Lower lobe of right lung (tissue), 2 donors: ENCODE measurements around the gene AOC1. TPM values are rescaled to one million over a fixed set of nuclear protein-coding genes. Genes with fewer than 3 reads are reported as not detected.
A peak's percentile ranks its signal among the peaks of the same experiment; 100 is the strongest.

Experiments
- ATAC-seq, 2 donors: fragments of 200-7000 bp; cut with Tn5 transposase; one replicate each; pipeline ENCODE4 v1.9.1; 2020 to 2022; ENCODE audit warnings: mild to moderate bottlenecking in 2 of 2, moderate library complexity in 2 of 2
- DNase-seq: peaks from one replicate; pipeline ENCODE4 v3.0.0-alpha.2; 2020
- H3K27ac ChIP-seq: fragments of 200-600 bp; one replicate; pipeline ENCODE4 v1.8.0; 2022
- H3K27me3 ChIP-seq: fragments of 200-600 bp; one replicate; pipeline ENCODE4 v1.8.0; 2022; ENCODE audit warnings: low read depth
- H3K36me3 ChIP-seq: fragments of 200-600 bp; one replicate; pipeline ENCODE4 v1.8.0; 2022; ENCODE audit warnings: mild to moderate bottlenecking
- H3K4me1 ChIP-seq: fragments of 200-600 bp; one replicate; pipeline ENCODE4 v1.8.0; 2022
- H3K4me3 ChIP-seq: fragments of 200-600 bp; one replicate; pipeline ENCODE4 v1.8.0; 2022; ENCODE audit warnings: mild to moderate bottlenecking
- H3K9me3 ChIP-seq: fragments of 200-600 bp; one replicate; pipeline ENCODE4 v1.8.0; 2022
- CTCF ChIP-seq: fragments of 200-600 bp; IDR thresholded peaks from one replicate; pipeline ENCODE4 v1.8.0; 2022; ENCODE audit warnings: antibody characterized with exemption, mild to moderate bottlenecking
- intact Hi-C: fragments of 100-400 bp; cut with DNase I; formaldehyde crosslinking; loops from one replicate; pipeline ENCODE4 v1.11.0; 2022
- total RNA-seq: library from RNA; stranded (reverse); fragmentation: NEBNext Ultra II Directional; extraction: Animal tissue kit (Norgen Biotek cat#: 25700); gene quantifications from one replicate; pipeline ENCODE4 v1.2.1, GENCODE V29; 2021
- donor health status: DM: no; HTN: yes; CAD: no; lungs with severe emphysema.

Gene AOC1
- total RNA-seq, 1 donor from 2014 or later: 1.7 TPM

- H3K36me3 ChIP-seq: no peaks in the 10 kb centered on the region
- no peaks in the 10 kb centered on the region for H3K4me1 ChIP-seq
- TF ChIP-seq CTCF: no peak
- H3K4me3 ChIP-seq: no peak overlapping the region
- DNase-seq: no peak
- no peaks in the 10 kb centered on the region for H3K27me3 ChIP-seq
- intact Hi-C loops: no loop called here
- no peak for ATAC-seq
- peaks cover 8% of the 10 kb centered on the region for H3K9me3 ChIP-seq
- H3K27ac ChIP-seq: no peak overlapping the region
These were observed 31.6 kb upstream of the AOC1 start for GRCh38 chr7:150820578-150821198.

GRCh38 chr7:150823043-150823442, 29.3 kb upstream of the AOC1 start:
- no peak for TF ChIP-seq CTCF
- Histone ChIP-seq H3K27ac (no peak overlapping the region), H3K36me3 (no peaks in the 10 kb centered on the region), H3K9me3 (no peaks in the 10 kb centered on the region), H3K4me1 (no peaks in the 10 kb centered on the region), H3K27me3 (no peaks in the 10 kb centered on the region), H3K4me3 (no peak overlapping the region)
- ATAC-seq (no peak), DNase-seq (no peak)
- intact Hi-C loops: no loop called here

GRCh38 chr7:150823484-150824126, 28.7 kb upstream of the AOC1 start:
- Histone ChIP-seq H3K27ac (no peak overlapping the region), H3K36me3 (no peaks in the 10 kb centered on the region), H3K9me3 (no peaks in the 10 kb centered on the region), H3K27me3 (no peaks in the 10 kb centered on the region), H3K4me3 (no peak overlapping the region), H3K4me1 (no peaks in the 10 kb centered on the region)
- intact Hi-C loops: no loop called here
- DNase-seq: no peak
- TF ChIP-seq CTCF: no peak
- no peak for ATAC-seq

GRCh38 chr7:150824379-150825177, 27.7 kb upstream of the AOC1 start:
- Histone ChIP-seq H3K27ac (no peak overlapping the region), H3K9me3 (no peaks in the 10 kb centered on the region), H3K27me3 (no peaks in the 10 kb centered on the region), H3K4me1 (no peaks in the 10 kb centered on the region), H3K4me3 (no peak overlapping the region), H3K36me3 (no peaks in the 10 kb centered on the region)
- TF ChIP-seq CTCF: no peak
- no peak for DNase-seq
- ATAC-seq: peak in 1 of 2 donors; percentile 17
- intact Hi-C loops: no loop called here

GRCh38 chr7:150826061-150826849, 26.1 kb upstream of the AOC1 start:
- Histone ChIP-seq H3K4me3 (no peak overlapping the region), H3K9me3 (no peaks in the 10 kb centered on the region), H3K27me3 (no peaks in the 10 kb centered on the region), H3K27ac (no peak overlapping the region), H3K36me3 (no peaks in the 10 kb centered on the region), H3K4me1 (no peaks in the 10 kb centered on the region)
- intact Hi-C loops: no loop called here
- TF ChIP-seq CTCF: no peak
- no peak for DNase-seq
- ATAC-seq: no peak
